GM23338 (cell line): ENCODE measurements around the gene BARX2. TPM values are rescaled to one million over a fixed set of nuclear protein-coding genes. Genes with fewer than 3 reads are reported as not detected.

Experiments used
- ATAC-seq: fragments of 200-7000 bp; cut with Tn5 transposase; 3 replicates; pipeline ENCODE4 v1.9.1; 2020
- DNase-seq: peaks from one replicate; pipeline ENCODE4 v3.0.0-alpha.2; 2015; ENCODE audit warnings: low spot score
- H2AFZ ChIP-seq: fragments of 200-600 bp; sonication (generic); 2 replicates; pipeline ENCODE4 v1.8.0; 2016; ENCODE audit warnings: antibody characterized with exemption, mild to moderate bottlenecking, moderate library complexity
- H3F3A ChIP-seq: fragments of 200-600 bp; sonication (generic); replicated peaks from 2 replicates; pipeline ENCODE4 v1.8.0; 2017; ENCODE audit warnings: antibody characterized with exemption, mixed run types, low read depth
- H3K27ac ChIP-seq: fragments of 200-600 bp; sonication (generic); 2 replicates; pipeline ENCODE4 v1.6.1; 2016; ENCODE audit warnings: low read depth
- H3K27me3 ChIP-seq: fragments of 200-600 bp; sonication (generic); 2 replicates; pipeline ENCODE4 v1.8.0; 2016; ENCODE audit warnings: mild to moderate bottlenecking, mixed run types, moderate library complexity; ENCODE audit not compliant: insufficient read depth
- H3K36me3 ChIP-seq: fragments of 200-600 bp; sonication (generic); 2 replicates; pipeline ENCODE4 v1.8.0; 2016; ENCODE audit warnings: mild to moderate bottlenecking; ENCODE audit not compliant: insufficient read depth
- H3K4me1 ChIP-seq: fragments of 200-600 bp; sonication (generic); 2 replicates; pipeline ENCODE4 v1.8.0; 2016; ENCODE audit warnings: mild to moderate bottlenecking, moderate library complexity; ENCODE audit not compliant: insufficient read depth
- H3K4me2 ChIP-seq: fragments of 200-600 bp; sonication (generic); 2 replicates; pipeline ENCODE4 v1.7.1; 2017; ENCODE audit warnings: mixed run types
- H3K4me3 ChIP-seq: fragments of 200-600 bp; sonication (generic); 2 replicates; pipeline ENCODE4 v1.6.1; 2016; ENCODE audit warnings: mixed run types
- H3K79me2 ChIP-seq: fragments of 200-600 bp; sonication (generic); replicated peaks from 2 replicates; pipeline ENCODE4 v1.8.0; 2017; ENCODE audit warnings: mild to moderate bottlenecking; ENCODE audit not compliant: insufficient read depth
- H3K9me2 ChIP-seq: fragments of 200-600 bp; sonication (generic); 2 replicates; pipeline ENCODE4 v1.8.0; 2017; ENCODE audit not compliant: insufficient read depth
- H4K20me1 ChIP-seq: fragments of 200-600 bp; sonication (generic); replicated peaks from 2 replicates; pipeline ENCODE4 v1.8.0; 2017; ENCODE audit warnings: mild to moderate bottlenecking; ENCODE audit not compliant: insufficient read depth
- H3K27ac Mint-ChIP-seq: 2 replicates; pipeline ENCODE4 v1.8.0; 2020; ENCODE audit warnings: inconsistent platforms, mild to moderate bottlenecking, moderate library complexity, mixed read lengths
- H3K27me3 Mint-ChIP-seq: 3 replicates; pipeline ENCODE4 v1.8.0; 2022; ENCODE audit warnings: low read depth, mild to moderate bottlenecking, moderate library complexity, mixed read lengths, inconsistent platforms; ENCODE audit not compliant: insufficient read depth, poor library complexity
- H3K36me3 Mint-ChIP-seq: 3 replicates; pipeline ENCODE4 v1.8.0; 2021; ENCODE audit warnings: low read depth, mild to moderate bottlenecking, inconsistent platforms, moderate library complexity, mixed read lengths
- H3K4me1 Mint-ChIP-seq: 3 replicates; pipeline ENCODE4 v1.8.0; 2020; ENCODE audit warnings: mild to moderate bottlenecking, inconsistent platforms, mixed read lengths
- H3K4me3 Mint-ChIP-seq: 3 replicates; pipeline ENCODE4 v1.8.0; 2021; ENCODE audit warnings: moderate library complexity, mild to moderate bottlenecking, inconsistent platforms, mixed read lengths
- H3K9me3 Mint-ChIP-seq: 3 replicates; pipeline ENCODE4 v1.8.0; 2020; ENCODE audit warnings: moderate library complexity, mild to moderate bottlenecking, inconsistent platforms, mixed read lengths
- CREB1 ChIP-seq: fragments of 250-450 bp; sonication (Bioruptor Pico); IDR thresholded peaks from 2 replicates; pipeline ENCODE4 v1.5.0; 2020; ENCODE audit warnings: low read depth, mild to moderate bottlenecking, moderate library complexity
- CTCF ChIP-seq, 2 experiments: fragments of 200-600 bp in 1 of 2; sonication (generic) in 1 of 2; conservative IDR thresholded peaks; 2 replicates each; pipeline versions ENCODE4 v1.5.1 to v1.6.1; 2016 to 2017; ENCODE audit warnings: antibody characterized with exemption in 2 of 2, low read depth in 2 of 2, mild to moderate bottlenecking in 2 of 2, moderate library complexity in 1 of 2
- ETS1 ChIP-seq: IDR thresholded peaks from 2 replicates; pipeline ENCODE4 v1.6.1; 2016; ENCODE audit warnings: antibody characterized with exemption
- EZH2 ChIP-seq: fragments of 200-600 bp; sonication (generic); IDR thresholded peaks from one replicate; pipeline ENCODE4 v1.8.0; 2017; ENCODE audit warnings: antibody characterized with exemption, mild to moderate bottlenecking, low read depth; ENCODE audit not compliant: unreplicated experiment
- EZH2phosphoT487 ChIP-seq: fragments of 200-600 bp; sonication (generic); IDR thresholded peaks from one replicate; pipeline ENCODE4 v1.8.1; 2018; ENCODE audit warnings: antibody characterized with exemption; ENCODE audit not compliant: unreplicated experiment
- JUNB ChIP-seq: IDR thresholded peaks from one replicate; pipeline ENCODE4 v1.6.1; 2016; ENCODE audit warnings: antibody characterized with exemption; ENCODE audit not compliant: unreplicated experiment
- NANOG ChIP-seq: IDR thresholded peaks from 2 replicates; pipeline ENCODE4 v1.6.1; 2016; ENCODE audit warnings: antibody characterized with exemption, borderline replicate concordance
- POLR2AphosphoS5 ChIP-seq: IDR thresholded peaks from 2 replicates; pipeline ENCODE4 v1.6.1; 2016; ENCODE audit warnings: antibody characterized with exemption, low read depth
- REST ChIP-seq: IDR thresholded peaks from one replicate; pipeline ENCODE4 v1.6.1; 2018; ENCODE audit warnings: antibody characterized with exemption; ENCODE audit not compliant: unreplicated experiment
- STAT1 ChIP-seq: IDR thresholded peaks from one replicate; pipeline ENCODE4 v1.6.1; 2016; ENCODE audit warnings: antibody characterized with exemption; ENCODE audit not compliant: unreplicated experiment
- ZNF114 ChIP-seq: fragments of 250-450 bp; sonication (Bioruptor Pico); IDR thresholded peaks from 2 replicates; pipeline ENCODE4 v1.5.0; 2020; ENCODE audit warnings: mild to moderate bottlenecking, moderate library complexity
- ZNF331 ChIP-seq: fragments of 250-450 bp; sonication (Bioruptor Pico); IDR thresholded peaks from 2 replicates; pipeline ENCODE4 v1.5.0; 2020; ENCODE audit warnings: low read depth, mild to moderate bottlenecking, moderate library complexity
- ZNF462 ChIP-seq: fragments of 250-450 bp; sonication (Bioruptor Pico); IDR thresholded peaks from 2 replicates; pipeline ENCODE4 v1.5.0; 2020; ENCODE audit warnings: mild to moderate bottlenecking, moderate library complexity
- polyA plus RNA-seq: library from polyadenylated mRNA; unstranded; fragments of >200 nt; fragmentation: Nextera tagmentation; extraction: Ambion mirVana; gene quantifications from 2 replicates; pipeline ENCODE4 v1.2.1, GENCODE V29; 2016
- total RNA-seq: library from RNA; depleted of rRNA; stranded (reverse); fragments of >200 nt; shearing (Covaris generic); gene quantifications from 2 replicates; pipeline ENCODE4 v1.2.3, GENCODE V29; 2014

Gene BARX2
- total and polyA plus RNA-seq, 2 experiments from 2014 or later = not detected

GRCh38 chr11:129460714-129461113, 85.1 kb downstream of the BARX2 start:
- peaks cover 12% of the 10 kb centered on the region for H3K4me1 Mint-ChIP-seq
- no peak for DNase-seq
- no peak overlapping the region for H3K27ac Mint-ChIP-seq
- TF ChIP-seq ZNF462 = no peak
- TF ChIP-seq REST = no peak
- no peak for TF ChIP-seq EZH2phosphoT487
- no peak for TF ChIP-seq STAT1
- no peak for TF ChIP-seq CREB1 (CRISPR knock-in tag)
- TF ChIP-seq EZH2 = no peak
- TF ChIP-seq JUNB = no peak
- TF ChIP-seq POLR2AphosphoS5 = no peak
- no peak for TF ChIP-seq ETS1
- TF ChIP-seq ZNF114 (CRISPR knock-in tag) = no peak
- TF ChIP-seq NANOG = no peak
- TF ChIP-seq ZNF331 (CRISPR knock-in tag) = no peak
- TF ChIP-seq CTCF (conservative IDR thresholded peaks at IDR 0.05; ENCODE audit: low read depth in 2 of 2) = no peak
- no peak overlapping the region for H3K4me3 Mint-ChIP-seq
- H3K4me1 ChIP-seq = peaks cover 4% of the 10 kb centered on the region; the same call in 1 of the 2 replicates
- no peak for ATAC-seq
- H2AFZ ChIP-seq = no peak overlapping the region
- H3K4me2 ChIP-seq = no peak overlapping the region
- H4K20me1 ChIP-seq = no peaks in the 10 kb centered on the region
- peaks cover 4% of the 10 kb centered on the region; the same call in 2 of the 3 replicates for H3K9me3 Mint-ChIP-seq
- no peak overlapping the region for H3K4me3 ChIP-seq
- H3K27ac ChIP-seq = no peak overlapping the region
- peaks cover 3% of the 10 kb centered on the region for H3K27me3 Mint-ChIP-seq
- H3K9me2 ChIP-seq = 0 out of 2 replicates have a peak, but pooled peaks cover 3% of the 10 kb centered on the region
- H3K79me2 ChIP-seq = no peaks in the 10 kb centered on the region
- 0 out of 3 replicates have a peak, but pooled peaks cover 3% of the 10 kb centered on the region for H3K36me3 Mint-ChIP-seq
- H3F3A ChIP-seq = no peaks in the 10 kb centered on the region
- H3K36me3 ChIP-seq = no peaks in the 10 kb centered on the region
- H3K27me3 ChIP-seq = no peaks in the 10 kb centered on the region
